HepG2 (cell line): ENCODE data around the gene SEC61A1. TPM values are rescaled to one million over a fixed set of nuclear protein-coding genes. Genes with fewer than 3 reads are reported as not detected.

Experiments used
- JDP2 ChIP-seq: sonication (generic); formaldehyde crosslinking; IDR thresholded peaks from 2 replicates; pipeline ENCODE4 v1.8.1; 2022; ENCODE audit warnings: missing genetic modification reagents, borderline replicate concordance
- RAD21 ChIP-seq: fragments of 450-650 bp; formaldehyde crosslinking; IDR thresholded peaks from 2 replicates; pipeline ENCODE4 v1.5.0; 2020; ENCODE audit warnings: mild to moderate bottlenecking
- RAD51 ChIP-seq: fragments of 450-650 bp; IDR thresholded peaks from 2 replicates; pipeline ENCODE4 v1.6.1; 2016; ENCODE audit warnings: borderline replicate concordance
- RBAK ChIP-seq: sonication (generic); formaldehyde crosslinking; IDR thresholded peaks from 2 replicates; pipeline ENCODE4 v1.5.1; 2020; ENCODE audit warnings: mild to moderate bottlenecking, missing genetic modification reagents
- ZNF136 ChIP-seq: sonication (generic); formaldehyde crosslinking; IDR thresholded peaks from 2 replicates; pipeline ENCODE4 v1.8.1; 2022; ENCODE audit warnings: low read depth, mild to moderate bottlenecking, moderate library complexity, missing genetic modification reagents
- ZNF205 ChIP-seq: IDR thresholded peaks from 2 replicates; pipeline ENCODE4 v1.6.1; 2018; ENCODE audit warnings: missing biosample characterization, missing genetic modification reagents
- ZNF781 ChIP-seq: sonication (generic); formaldehyde crosslinking; IDR thresholded peaks from 2 replicates; pipeline ENCODE4 v1.5.1; 2020; ENCODE audit warnings: borderline replicate concordance, mild to moderate bottlenecking, missing genetic modification reagents; ENCODE audit errors: not compliant biosample characterization
- polyA plus RNA-seq, 8 experiments: library from polyadenylated mRNA; depleted of rRNA in 3 of 8; stranded (reverse) in 7 of 8; unstranded in 1 of 8; fragments of >200 nt; fragmentation: Illumina TruSeq in 4 of 8; extraction: Trizol in 4 of 8; gene quantifications; 2 replicates each; pipeline versions ENCODE4 v1.2.1 to v1.2.3, GENCODE V29; 2011 to 2016; ENCODE audit warnings: low read depth in 4 of 8, missing spikeins in 1 of 8, mixed read lengths in 1 of 8; ENCODE audit not compliant: insufficient read depth in 1 of 8
- total RNA-seq, 5 experiments: library from RNA; depleted of rRNA; stranded (reverse); fragments of >200 nt; fragmentation: Illumina TruSeq; extraction: Trizol; gene quantifications; 2 replicates each; pipeline ENCODE4 v1.2.3, GENCODE V29; 2016; ENCODE audit warnings: low read depth in 1 of 5
- TF ChIP-seq, protein P1 (sequence below): sonication (generic); formaldehyde crosslinking; IDR thresholded peaks from 2 replicates; pipeline ENCODE4 v1.4.0; 2020; ENCODE audit warnings: missing genetic modification reagents
- TF ChIP-seq, protein P2 (sequence below): sonication (generic); formaldehyde crosslinking; IDR thresholded peaks from 2 replicates; pipeline ENCODE4 v1.8.1; 2023; ENCODE audit warnings: mild to moderate bottlenecking, missing genetic modification reagents

The SEC61A1 gene
- total and polyA plus RNA-seq, 2 of the 13 experiments (the other 11 are each of a cell fraction or from before 2014, with no cell fraction given): 170 to 203 TPM

DNA sequence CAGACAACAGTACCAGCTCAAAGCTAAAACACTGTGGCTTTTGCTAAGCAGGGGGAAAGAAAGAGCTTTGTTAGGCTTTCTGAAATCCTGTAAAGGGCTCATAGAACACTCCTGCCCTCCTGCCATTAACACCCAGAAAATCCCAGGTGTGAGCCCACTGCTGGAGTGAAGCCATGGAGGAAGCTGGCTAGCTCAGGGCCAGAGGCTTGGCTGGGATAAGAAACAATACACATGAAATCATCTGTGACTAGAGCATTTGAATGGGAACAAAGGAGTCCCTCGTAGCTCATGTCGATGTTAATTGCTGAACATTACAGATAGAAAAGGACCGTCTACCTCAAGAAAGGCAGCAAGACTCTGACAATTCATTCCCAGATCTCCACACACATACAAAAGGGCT lies 47.9 kb downstream of the SEC61A1 start (continued):
- TF ChIP-seq, protein P1, sequence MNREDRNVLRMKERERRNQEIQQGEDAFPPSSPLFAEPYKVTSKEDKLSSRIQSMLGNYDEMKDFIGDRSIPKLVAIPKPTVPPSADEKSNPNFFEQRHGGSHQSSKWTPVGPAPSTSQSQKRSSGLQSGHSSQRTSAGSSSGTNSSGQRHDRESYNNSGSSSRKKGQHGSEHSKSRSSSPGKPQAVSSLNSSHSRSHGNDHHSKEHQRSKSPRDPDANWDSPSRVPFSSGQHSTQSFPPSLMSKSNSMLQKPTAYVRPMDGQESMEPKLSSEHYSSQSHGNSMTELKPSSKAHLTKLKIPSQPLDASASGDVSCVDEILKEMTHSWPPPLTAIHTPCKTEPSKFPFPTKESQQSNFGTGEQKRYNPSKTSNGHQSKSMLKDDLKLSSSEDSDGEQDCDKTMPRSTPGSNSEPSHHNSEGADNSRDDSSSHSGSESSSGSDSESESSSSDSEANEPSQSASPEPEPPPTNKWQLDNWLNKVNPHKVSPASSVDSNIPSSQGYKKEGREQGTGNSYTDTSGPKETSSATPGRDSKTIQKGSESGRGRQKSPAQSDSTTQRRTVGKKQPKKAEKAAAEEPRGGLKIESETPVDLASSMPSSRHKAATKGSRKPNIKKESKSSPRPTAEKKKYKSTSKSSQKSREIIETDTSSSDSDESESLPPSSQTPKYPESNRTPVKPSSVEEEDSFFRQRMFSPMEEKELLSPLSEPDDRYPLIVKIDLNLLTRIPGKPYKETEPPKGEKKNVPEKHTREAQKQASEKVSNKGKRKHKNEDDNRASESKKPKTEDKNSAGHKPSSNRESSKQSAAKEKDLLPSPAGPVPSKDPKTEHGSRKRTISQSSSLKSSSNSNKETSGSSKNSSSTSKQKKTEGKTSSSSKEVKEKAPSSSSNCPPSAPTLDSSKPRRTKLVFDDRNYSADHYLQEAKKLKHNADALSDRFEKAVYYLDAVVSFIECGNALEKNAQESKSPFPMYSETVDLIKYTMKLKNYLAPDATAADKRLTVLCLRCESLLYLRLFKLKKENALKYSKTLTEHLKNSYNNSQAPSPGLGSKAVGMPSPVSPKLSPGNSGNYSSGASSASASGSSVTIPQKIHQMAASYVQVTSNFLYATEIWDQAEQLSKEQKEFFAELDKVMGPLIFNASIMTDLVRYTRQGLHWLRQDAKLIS (CRISPR knock-in tag): no peak
- no peak for TF ChIP-seq RBAK (CRISPR knock-in tag)
- TF ChIP-seq, protein P2, sequence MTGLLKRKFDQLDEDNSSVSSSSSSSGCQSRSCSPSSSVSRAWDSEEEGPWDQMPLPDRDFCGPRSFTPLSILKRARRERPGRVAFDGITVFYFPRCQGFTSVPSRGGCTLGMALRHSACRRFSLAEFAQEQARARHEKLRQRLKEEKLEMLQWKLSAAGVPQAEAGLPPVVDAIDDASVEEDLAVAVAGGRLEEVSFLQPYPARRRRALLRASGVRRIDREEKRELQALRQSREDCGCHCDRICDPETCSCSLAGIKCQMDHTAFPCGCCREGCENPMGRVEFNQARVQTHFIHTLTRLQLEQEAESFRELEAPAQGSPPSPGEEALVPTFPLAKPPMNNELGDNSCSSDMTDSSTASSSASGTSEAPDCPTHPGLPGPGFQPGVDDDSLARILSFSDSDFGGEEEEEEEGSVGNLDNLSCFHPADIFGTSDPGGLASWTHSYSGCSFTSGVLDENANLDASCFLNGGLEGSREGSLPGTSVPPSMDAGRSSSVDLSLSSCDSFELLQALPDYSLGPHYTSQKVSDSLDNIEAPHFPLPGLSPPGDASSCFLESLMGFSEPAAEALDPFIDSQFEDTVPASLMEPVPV (CRISPR knock-in tag): no peak
- no peak for TF ChIP-seq RAD51
- no peak for TF ChIP-seq ZNF136
- TF ChIP-seq RAD21: no peak
- no peak for TF ChIP-seq ZNF205
- no peak for TF ChIP-seq JDP2 (CRISPR knock-in tag)
- TF ChIP-seq ZNF781 (CRISPR knock-in tag): no peak
